ENCODE results near the gene KCNQ1OT1. TPM values are rescaled to one million over a fixed set of nuclear protein-coding genes. Genes with fewer than 3 reads are reported as not detected.

Gene KCNQ1OT1
- total and polyA plus RNA-seq, 9 donors = 0.43 to 11.5 (median 5.2) TPM

- no peak overlapping the region for H3K4me3 ChIP-seq
- H3K27ac ChIP-seq = no peak overlapping the region
- WGBS, 3 donors = 77 to 80% (median 77%) methylated on average over 9 of the region's 9 CpGs
- H3K9me3 ChIP-seq = no peaks in the 10 kb centered on the region
- TF ChIP-seq EP300 (IDR thresholded peaks at IDR 0.05) = no peak
- no peak for TF ChIP-seq POLR2A (IDR thresholded peaks at IDR 0.05)
- no peak for TF ChIP-seq CTCF (IDR thresholded peaks at IDR 0.05)
- peak in 3 of 5 donors; percentile 3 to 27 (median 8) for DNase-seq
- H3K4me1 ChIP-seq (ENCODE audit: insufficient read depth) = peaks cover 28% of the 10 kb centered on the region
- H3K36me3 ChIP-seq = no peaks in the 10 kb centered on the region
- intact Hi-C loops (cut with DNase I) = loop anchor here in 2 of 4 donors (10.0 kb wide), 1 partner anchor 160 kb away; no protein-coding TSS in a partner anchor
- H3K27me3 ChIP-seq = no peaks in the 10 kb centered on the region
These were observed 4.5 kb downstream of the KCNQ1OT1 start for GRCh38 chr11:2694995-2695939.

- no peak overlapping the region for H3K27ac ChIP-seq
- H3K9me3 ChIP-seq = no peaks in the 10 kb centered on the region
- H3K4me1 ChIP-seq (ENCODE audit: insufficient read depth) = peaks cover 35% of the 10 kb centered on the region
- peak in 1 of 5 donors; percentile 4 for DNase-seq
- TF ChIP-seq POLR2A (IDR thresholded peaks at IDR 0.05) (no peak), CTCF (IDR thresholded peaks at IDR 0.05) (no peak), EP300 (IDR thresholded peaks at IDR 0.05) (no peak)
- 83 to 85% (median 84%) methylated on average over 7 of the region's 7 CpGs for WGBS, 3 donors
- intact Hi-C loops (cut with DNase I) = loop anchor here in 2 of 4 donors (10.0 kb wide), 1 partner anchor 160 kb away; no protein-coding TSS in a partner anchor
- no peaks in the 10 kb centered on the region for H3K27me3 ChIP-seq
- H3K4me3 ChIP-seq = no peak overlapping the region
- H3K36me3 ChIP-seq = no peaks in the 10 kb centered on the region
These were observed 5.3 kb downstream of the KCNQ1OT1 start for GRCh38 chr11:2694495-2694894.

GRCh38 chr11:2693271-2694261 lies 6.2 kb downstream of the KCNQ1OT1 start:
- TF ChIP-seq EP300 (IDR thresholded peaks at IDR 0.05) = no peak
- TF ChIP-seq POLR2A (IDR thresholded peaks at IDR 0.05) = no peak
- no peak for TF ChIP-seq CTCF (IDR thresholded peaks at IDR 0.05)
- 75 to 84% (median 82%) methylated on average over 18 of the region's 18 CpGs for WGBS, 3 donors
- H3K4me1 ChIP-seq (ENCODE audit: insufficient read depth) = peaks cover 41% of the 10 kb centered on the region
- no peaks in the 10 kb centered on the region for H3K9me3 ChIP-seq
- intact Hi-C loops (cut with DNase I) = loop anchor here in 2 of 4 donors (10.0 kb wide), 1 partner anchor 159 kb away; no protein-coding TSS in a partner anchor
- H3K27me3 ChIP-seq = no peaks in the 10 kb centered on the region
- H3K4me3 ChIP-seq = no peak overlapping the region
- peak in 3 of 5 donors; percentile 15 to 28 (median 19) for DNase-seq
- no peaks in the 10 kb centered on the region for H3K36me3 ChIP-seq
- peak overlapping the region in 1 of 2 donors; percentile 83 for H3K27ac ChIP-seq
